Activated T-cell treated with anti-CD3 and anti-CD28 coated beads for 1 hour (primary cell): ENCODE results near the gene LTBR.
"Not testable (repeated sequence)": the region's sequence is repeated elsewhere in the genome, so short reads cannot be mapped to it uniquely, and the experiment has no call there.

Experiments used
- DNase-seq: peaks from one replicate; pipeline ENCODE4 v3.0.0-alpha.2; 2020; ENCODE audit warnings: low read depth

LTBR gene

GRCh38 chr12:6425590-6426531 lies 41.9 kb downstream of the LTBR start:
- no peak for DNase-seq

- peak; percentile 70 for DNase-seq
These were observed 43.1 kb downstream of the LTBR start for GRCh38 chr12:6426882-6427671.

- DNase-seq = not testable (repeated sequence)
These were observed 43.8 kb downstream of the LTBR start for GRCh38 chr12:6427796-6428195.

- no peak for DNase-seq
These were observed 44.4 kb downstream of the LTBR start for GRCh38 chr12:6428326-6428725.

- no peak for DNase-seq
These were observed 46.4 kb downstream of the LTBR start for GRCh38 chr12:6430124-6430989.

GRCh38 chr12:6432991-6433390 lies 49.0 kb downstream of the LTBR start:
- DNase-seq = no peak

- no peak for DNase-seq
These were observed 50.5 kb downstream of the LTBR start for GRCh38 chr12:6434205-6435140.

GRCh38 chr12:6435961-6436715 lies 52.2 kb downstream of the LTBR start:
- no peak for DNase-seq

GRCh38 chr12:6437586-6437985 lies 53.6 kb downstream of the LTBR start:
- DNase-seq = no peak

- DNase-seq = no peak
These were observed 54.4 kb downstream of the LTBR start for GRCh38 chr12:6438345-6438744.

GRCh38 chr12:6440391-6440790 lies 56.4 kb downstream of the LTBR start:
- no peak for DNase-seq
